ENCODE data around the gene EVI2B. TPM values are rescaled to one million over a fixed set of nuclear protein-coding genes. Genes with fewer than 3 reads are reported as not detected.
"Not testable (repeated sequence)": the region's sequence is repeated elsewhere in the genome, so short reads cannot be mapped to it uniquely, and the experiment has no call there.

Gene EVI2B
- polyA plus RNA-seq, 1 experiment: 0.12 TPM

DNA sequence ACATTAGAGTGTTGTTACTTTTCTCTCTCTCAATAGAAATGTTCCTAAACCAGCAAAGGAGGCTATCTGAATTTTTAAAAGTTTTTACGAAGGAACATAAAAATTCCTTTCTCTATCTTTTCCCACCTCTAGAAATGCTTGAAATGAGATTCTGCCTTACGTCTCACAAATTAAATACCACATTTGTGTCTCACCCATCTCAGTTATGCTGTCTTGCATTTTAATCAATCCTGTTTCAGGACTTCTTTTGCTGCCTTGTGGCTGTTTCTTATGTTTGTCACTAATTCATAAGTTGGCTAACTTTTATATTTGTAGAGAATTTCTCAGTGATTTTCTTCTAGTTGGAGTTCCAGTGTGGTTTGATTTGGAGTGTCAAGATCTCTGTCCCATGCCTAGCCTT, 20.3 kb downstream of the EVI2B start:
- TF ChIP-seq, protein P1, sequence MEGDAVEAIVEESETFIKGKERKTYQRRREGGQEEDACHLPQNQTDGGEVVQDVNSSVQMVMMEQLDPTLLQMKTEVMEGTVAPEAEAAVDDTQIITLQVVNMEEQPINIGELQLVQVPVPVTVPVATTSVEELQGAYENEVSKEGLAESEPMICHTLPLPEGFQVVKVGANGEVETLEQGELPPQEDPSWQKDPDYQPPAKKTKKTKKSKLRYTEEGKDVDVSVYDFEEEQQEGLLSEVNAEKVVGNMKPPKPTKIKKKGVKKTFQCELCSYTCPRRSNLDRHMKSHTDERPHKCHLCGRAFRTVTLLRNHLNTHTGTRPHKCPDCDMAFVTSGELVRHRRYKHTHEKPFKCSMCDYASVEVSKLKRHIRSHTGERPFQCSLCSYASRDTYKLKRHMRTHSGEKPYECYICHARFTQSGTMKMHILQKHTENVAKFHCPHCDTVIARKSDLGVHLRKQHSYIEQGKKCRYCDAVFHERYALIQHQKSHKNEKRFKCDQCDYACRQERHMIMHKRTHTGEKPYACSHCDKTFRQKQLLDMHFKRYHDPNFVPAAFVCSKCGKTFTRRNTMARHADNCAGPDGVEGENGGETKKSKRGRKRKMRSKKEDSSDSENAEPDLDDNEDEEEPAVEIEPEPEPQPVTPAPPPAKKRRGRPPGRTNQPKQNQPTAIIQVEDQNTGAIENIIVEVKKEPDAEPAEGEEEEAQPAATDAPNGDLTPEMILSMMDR (IDR thresholded peaks at IDR 0.05; ENCODE audit: insufficient read depth, low read depth, low read length): no peak
- ChIA-PET POLR2A (no interaction called here), CTCF (interaction anchor here (0.6 kb wide), 1 partner anchor 31 kb away, joined by 3 read pairs; no protein-coding TSS in a partner anchor)
- no peaks in the 10 kb centered on the region for H3K27me3 ChIP-seq (ENCODE audit: control insufficient read depth, insufficient read depth, low read length)
- peak; percentile 20 for DNase-seq (ENCODE audit: low read depth)
- peaks cover 1% of the 10 kb centered on the region; the same call in 1 of the 2 replicates for H3K36me3 ChIP-seq (ENCODE audit: control insufficient read depth, insufficient read depth, low read length)
- no peak overlapping the region for H3K4me3 ChIP-seq (ENCODE audit: low read depth, low read length)

DNA sequence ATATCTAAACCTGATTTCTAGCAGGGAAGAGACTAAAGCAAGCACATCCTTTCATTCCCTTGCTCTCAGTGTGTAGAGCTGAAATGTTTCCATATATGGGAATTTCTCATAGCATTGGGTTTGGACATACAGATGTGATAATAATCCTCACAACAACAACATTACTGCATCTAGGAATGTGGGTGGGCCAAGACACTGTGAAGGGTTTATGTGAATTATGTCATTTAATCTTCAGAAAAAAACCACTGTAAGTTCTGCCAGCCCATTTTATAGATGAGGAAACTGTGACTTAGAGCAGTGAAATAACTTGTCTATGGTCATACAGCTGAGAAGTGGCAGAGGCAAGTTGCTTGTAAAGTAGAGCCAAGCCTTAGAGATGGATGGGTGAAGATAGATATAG, 22.0 kb downstream of the EVI2B start:
- peaks cover 1% of the 10 kb centered on the region; the same call in 1 of the 2 replicates for H3K36me3 ChIP-seq (ENCODE audit: control insufficient read depth, insufficient read depth, low read length)
- no peak for DNase-seq (ENCODE audit: low read depth)

DNA sequence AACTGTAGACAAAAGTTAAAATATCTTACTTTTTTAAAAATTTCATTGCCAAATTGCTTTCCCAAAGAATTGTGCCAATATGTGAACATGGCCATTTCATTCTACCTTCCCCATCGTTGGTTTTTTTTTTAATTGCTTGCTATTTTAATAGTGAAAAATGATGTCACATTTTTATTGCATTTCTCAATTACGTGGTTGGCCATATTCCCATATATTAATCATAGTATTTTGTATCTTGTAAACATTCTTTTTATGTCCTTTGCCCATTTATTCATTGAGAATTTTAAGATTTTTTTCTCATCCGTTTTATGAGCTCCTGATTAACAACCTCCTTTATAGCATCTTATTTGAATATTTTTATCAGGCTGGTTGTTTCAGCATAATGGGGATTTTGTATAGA, 24.1 kb downstream of the EVI2B start:
- peak; percentile 35 for DNase-seq (ENCODE audit: low read depth)
- TF ChIP-seq, protein P1 (IDR thresholded peaks at IDR 0.05; ENCODE audit: insufficient read depth, low read depth, low read length): no peak
- POLR2A ChIA-PET: no interaction called here

More for the DNA sequence above, 22.0 kb downstream of the EVI2B start:
- CTCF ChIA-PET: no interaction called here
- Histone ChIP-seq H3K4me3 (ENCODE audit: low read depth, low read length) (no peak overlapping the region), H3K27me3 (ENCODE audit: control insufficient read depth, insufficient read depth, low read length) (no peaks in the 10 kb centered on the region)
- TF ChIP-seq, protein P1 (IDR thresholded peaks at IDR 0.05; ENCODE audit: insufficient read depth, low read depth, low read length): no peak
- POLR2A ChIA-PET: interaction anchor here (0.6 kb wide), 1 partner anchor 26 kb away, joined by 4 read pairs; no protein-coding TSS in a partner anchor

DNA sequence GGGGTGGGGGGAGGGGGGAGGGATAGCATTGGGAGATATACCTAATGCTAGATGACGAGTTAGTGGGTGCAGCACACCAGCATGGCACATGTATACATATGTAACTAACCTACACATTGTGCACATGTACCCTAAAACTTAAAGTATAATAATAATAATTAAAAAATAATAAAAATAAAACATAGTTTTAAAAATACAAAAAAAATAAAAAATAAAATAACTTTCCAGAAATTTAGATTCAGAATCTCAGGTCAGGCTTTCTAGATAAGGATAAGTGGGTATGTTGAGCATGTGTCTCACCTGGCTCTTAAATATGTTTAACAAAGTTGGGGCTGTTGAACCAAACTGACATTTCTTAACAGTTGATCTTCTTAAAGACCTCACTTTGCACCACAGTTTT, 25.9 kb downstream of the EVI2B start:
- CTCF ChIA-PET: not testable (repeated sequence)

More for the DNA sequence above, 24.1 kb downstream of the EVI2B start:
- H3K4me3 ChIP-seq (ENCODE audit: low read depth, low read length): no peak overlapping the region
- H3K36me3 ChIP-seq (ENCODE audit: control insufficient read depth, insufficient read depth, low read length): peaks cover 1% of the 10 kb centered on the region; the same call in 1 of the 2 replicates
- no peaks in the 10 kb centered on the region for H3K27me3 ChIP-seq (ENCODE audit: control insufficient read depth, insufficient read depth, low read length)
- CTCF ChIA-PET: interaction anchor here (0.6 kb wide), 1 partner anchor 8 kb away, joined by 3 read pairs; no protein-coding TSS in a partner anchor

DNA sequence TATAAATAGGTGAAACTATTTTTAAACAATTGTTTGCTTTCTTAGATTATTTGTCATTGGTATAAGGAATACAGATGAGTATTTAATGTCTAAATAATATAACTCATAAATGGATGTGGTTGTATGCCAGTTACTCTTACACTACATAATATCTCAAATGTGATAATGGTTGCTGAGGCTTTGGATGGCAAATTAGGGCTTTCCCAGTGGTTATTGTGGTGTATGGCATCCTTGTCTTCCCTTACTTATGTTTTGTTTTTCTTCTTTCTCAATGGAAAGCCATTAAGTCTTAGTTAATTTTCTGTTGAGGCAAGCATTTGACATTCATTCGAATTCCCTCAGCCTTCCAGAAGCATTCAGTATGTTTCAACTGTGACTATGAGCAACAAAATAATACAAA, 27.3 kb downstream of the EVI2B start:
- no peak for DNase-seq (ENCODE audit: low read depth)
- H3K4me3 ChIP-seq (ENCODE audit: low read depth, low read length): no peak overlapping the region
- no peaks in the 10 kb centered on the region for H3K36me3 ChIP-seq (ENCODE audit: control insufficient read depth, insufficient read depth, low read length)
- POLR2A ChIA-PET: no interaction called here
- CTCF ChIA-PET: no interaction called here
- no peaks in the 10 kb centered on the region for H3K27me3 ChIP-seq (ENCODE audit: control insufficient read depth, insufficient read depth, low read length)
- TF ChIP-seq, protein P1 (IDR thresholded peaks at IDR 0.05; ENCODE audit: insufficient read depth, low read depth, low read length): no peak

More for the DNA sequence above, 25.9 kb downstream of the EVI2B start:
- H3K27me3 ChIP-seq (ENCODE audit: control insufficient read depth, insufficient read depth, low read length); DNase-seq (ENCODE audit: low read depth); H3K4me3 ChIP-seq (ENCODE audit: low read depth, low read length); H3K36me3 ChIP-seq (ENCODE audit: control insufficient read depth, insufficient read depth, low read length); POLR2A ChIA-PET: not testable (repeated sequence)

DNA sequence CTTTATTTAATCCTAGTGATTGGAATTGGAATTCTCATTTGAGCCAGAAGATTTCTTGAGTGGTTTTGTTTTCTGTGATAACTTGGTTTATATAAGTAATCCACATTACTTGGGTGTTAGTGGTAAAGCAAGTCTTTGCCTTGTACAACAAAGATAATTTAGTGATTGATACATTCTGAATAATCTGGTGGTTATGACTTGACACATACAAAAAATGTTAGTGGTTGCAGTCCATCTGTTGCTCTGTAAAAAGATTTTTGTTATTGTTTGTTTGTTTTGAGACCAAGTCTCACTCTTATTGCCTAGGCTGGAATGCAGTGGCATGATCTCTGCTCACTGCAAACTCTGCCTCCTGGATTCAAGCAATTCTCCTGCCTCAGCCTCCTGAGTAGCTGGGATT, 30.0 kb downstream of the EVI2B start:
- ChIA-PET POLR2A (no interaction called here), CTCF (no interaction called here)
- Histone ChIP-seq H3K36me3 (ENCODE audit: control insufficient read depth, insufficient read depth, low read length) (no peaks in the 10 kb centered on the region), H3K27me3 (ENCODE audit: control insufficient read depth, insufficient read depth, low read length) (no peaks in the 10 kb centered on the region), H3K4me3 (ENCODE audit: low read depth, low read length) (no peak overlapping the region)
- DNase-seq (ENCODE audit: low read depth): no peak
- TF ChIP-seq, protein P1 (IDR thresholded peaks at IDR 0.05; ENCODE audit: insufficient read depth, low read depth, low read length): no peak
